Thyroid gland (tissue), 4 donors: ENCODE results near the gene CYP24A1.

Experiments used
- POLR2A ChIP-seq, 2 donors: fragments of 450-650 bp; IDR thresholded peaks; one replicate each; pipeline ENCODE4 v1.6.1; 2017; ENCODE audit warnings: antibody characterized with exemption in 2 of 2, mild to moderate bottlenecking in 2 of 2, moderate library complexity in 1 of 2
- TF ChIP-seq, protein P1 (sequence below), 6 experiments: fragments of 200-600 bp in 3 of 6; fragments of 450-650 bp in 3 of 6; sonication (generic) in 3 of 6; IDR thresholded peaks; one replicate each; pipeline ENCODE4 v1.5.1; 2016 to 2019; ENCODE audit warnings: antibody characterized with exemption in 6 of 6, mild to moderate bottlenecking in 2 of 6, inconsistent platforms in 1 of 6, moderate library complexity in 1 of 6

DNA sequence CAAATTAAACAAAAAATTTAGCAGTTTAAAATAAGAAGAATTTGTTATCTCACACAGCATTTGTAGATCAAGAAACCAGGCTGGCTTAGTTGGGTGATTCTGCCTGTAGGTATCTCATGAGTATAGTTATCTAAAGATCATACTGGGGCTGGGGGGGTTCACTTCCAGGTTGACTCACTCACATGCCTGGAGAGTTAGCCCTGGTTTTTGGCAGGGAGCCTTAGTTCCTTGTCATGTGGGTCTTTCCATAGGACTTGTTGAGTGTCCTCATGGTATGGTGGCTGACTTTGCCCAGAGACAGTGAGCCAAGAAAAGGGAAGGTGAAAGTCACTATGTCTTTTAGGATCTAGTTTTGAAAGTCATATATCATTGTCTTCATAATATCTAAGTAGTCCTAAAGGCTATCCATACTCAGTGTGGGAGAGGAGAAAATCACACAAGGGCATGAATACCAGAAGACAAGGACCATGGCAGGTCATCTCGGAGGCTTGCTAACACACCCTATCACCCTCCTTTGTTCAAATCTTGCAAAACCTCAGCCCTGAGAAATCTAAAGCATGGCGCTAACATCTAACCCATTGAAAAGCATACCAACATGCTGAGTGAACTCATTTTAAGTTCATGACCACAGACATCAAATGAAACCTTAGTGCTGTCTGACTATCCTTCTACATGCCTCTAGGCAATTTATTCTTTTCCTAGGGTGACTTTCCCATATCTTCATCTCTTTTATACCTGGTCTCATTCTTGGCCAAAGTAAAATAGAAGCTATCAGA is 39.2 kb downstream of the CYP24A1 start:
- TF ChIP-seq, protein P1, sequence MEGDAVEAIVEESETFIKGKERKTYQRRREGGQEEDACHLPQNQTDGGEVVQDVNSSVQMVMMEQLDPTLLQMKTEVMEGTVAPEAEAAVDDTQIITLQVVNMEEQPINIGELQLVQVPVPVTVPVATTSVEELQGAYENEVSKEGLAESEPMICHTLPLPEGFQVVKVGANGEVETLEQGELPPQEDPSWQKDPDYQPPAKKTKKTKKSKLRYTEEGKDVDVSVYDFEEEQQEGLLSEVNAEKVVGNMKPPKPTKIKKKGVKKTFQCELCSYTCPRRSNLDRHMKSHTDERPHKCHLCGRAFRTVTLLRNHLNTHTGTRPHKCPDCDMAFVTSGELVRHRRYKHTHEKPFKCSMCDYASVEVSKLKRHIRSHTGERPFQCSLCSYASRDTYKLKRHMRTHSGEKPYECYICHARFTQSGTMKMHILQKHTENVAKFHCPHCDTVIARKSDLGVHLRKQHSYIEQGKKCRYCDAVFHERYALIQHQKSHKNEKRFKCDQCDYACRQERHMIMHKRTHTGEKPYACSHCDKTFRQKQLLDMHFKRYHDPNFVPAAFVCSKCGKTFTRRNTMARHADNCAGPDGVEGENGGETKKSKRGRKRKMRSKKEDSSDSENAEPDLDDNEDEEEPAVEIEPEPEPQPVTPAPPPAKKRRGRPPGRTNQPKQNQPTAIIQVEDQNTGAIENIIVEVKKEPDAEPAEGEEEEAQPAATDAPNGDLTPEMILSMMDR (IDR thresholded peaks at IDR 0.05): no peak
- TF ChIP-seq POLR2A (IDR thresholded peaks at IDR 0.05): no peak
